22Rv1 (cell line): ENCODE results near the gene HORMAD2.

Experiments used
- ZFX ChIP-seq: fragments of 450-650 bp; IDR thresholded peaks from 2 replicates; pipeline ENCODE4 v1.6.1; 2017; ENCODE audit warnings: antibody characterized with exemption, borderline replicate concordance
- TF ChIP-seq, protein P1 (sequence below): fragments of 450-650 bp; IDR thresholded peaks from 2 replicates; pipeline ENCODE4 v1.5.1; 2017; ENCODE audit warnings: mild to moderate bottlenecking

DNA sequence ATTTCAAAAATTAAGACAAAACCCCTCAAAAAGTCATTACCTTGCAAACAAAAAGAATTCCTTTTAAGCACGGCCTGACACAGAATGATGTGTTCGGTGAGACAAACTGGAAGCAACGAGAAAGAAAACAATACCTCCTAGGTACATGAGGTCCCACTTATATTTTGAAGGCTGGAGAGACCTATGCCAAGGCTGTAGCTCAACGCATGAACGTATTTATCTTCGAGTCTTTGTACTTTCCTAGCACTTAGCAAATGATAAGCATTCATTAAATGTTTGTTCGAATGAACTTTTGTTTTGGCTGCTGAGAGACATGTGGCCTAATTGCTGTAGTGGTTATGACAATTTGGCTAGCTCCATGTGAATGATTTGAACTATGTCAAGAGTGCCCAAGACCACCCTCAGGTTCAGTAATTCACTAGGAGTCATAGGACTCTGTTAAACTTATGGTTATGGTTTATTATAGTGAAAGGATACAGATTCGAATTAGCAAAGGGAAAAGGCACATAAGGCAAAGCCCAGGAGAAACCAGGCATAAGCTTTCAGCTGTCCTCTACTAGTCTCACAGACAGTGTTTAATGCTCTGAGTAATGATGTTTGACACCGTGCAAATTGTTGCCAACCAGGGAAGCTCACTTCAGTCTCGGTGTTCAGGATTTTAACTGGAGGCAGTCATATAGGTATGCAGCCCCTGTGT is 26.0 kb upstream of the HORMAD2 start:
- TF ChIP-seq, protein P1, sequence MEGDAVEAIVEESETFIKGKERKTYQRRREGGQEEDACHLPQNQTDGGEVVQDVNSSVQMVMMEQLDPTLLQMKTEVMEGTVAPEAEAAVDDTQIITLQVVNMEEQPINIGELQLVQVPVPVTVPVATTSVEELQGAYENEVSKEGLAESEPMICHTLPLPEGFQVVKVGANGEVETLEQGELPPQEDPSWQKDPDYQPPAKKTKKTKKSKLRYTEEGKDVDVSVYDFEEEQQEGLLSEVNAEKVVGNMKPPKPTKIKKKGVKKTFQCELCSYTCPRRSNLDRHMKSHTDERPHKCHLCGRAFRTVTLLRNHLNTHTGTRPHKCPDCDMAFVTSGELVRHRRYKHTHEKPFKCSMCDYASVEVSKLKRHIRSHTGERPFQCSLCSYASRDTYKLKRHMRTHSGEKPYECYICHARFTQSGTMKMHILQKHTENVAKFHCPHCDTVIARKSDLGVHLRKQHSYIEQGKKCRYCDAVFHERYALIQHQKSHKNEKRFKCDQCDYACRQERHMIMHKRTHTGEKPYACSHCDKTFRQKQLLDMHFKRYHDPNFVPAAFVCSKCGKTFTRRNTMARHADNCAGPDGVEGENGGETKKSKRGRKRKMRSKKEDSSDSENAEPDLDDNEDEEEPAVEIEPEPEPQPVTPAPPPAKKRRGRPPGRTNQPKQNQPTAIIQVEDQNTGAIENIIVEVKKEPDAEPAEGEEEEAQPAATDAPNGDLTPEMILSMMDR, result no peak
- no peak for TF ChIP-seq ZFX
